Right atrium auricular region (tissue), 2 donors: ENCODE data around the gene ACTL7A. TPM values are rescaled to one million over a fixed set of nuclear protein-coding genes. Genes with fewer than 3 reads are reported as not detected.

Experiments
- DNase-seq: peaks from one replicate; pipeline ENCODE4 v3.0.0-alpha.2; 2019; ENCODE audit warnings: low spot score
- H3K27ac ChIP-seq, 2 donors: fragments of 200-600 bp; sonication (generic); 1 replicate in 1 of 2; 2 replicates in 1 of 2; pipeline ENCODE4 v1.5.1; 2016 to 2019
- H3K27me3 ChIP-seq, 2 donors: fragments of 200-600 bp; sonication (generic); one replicate each; pipeline versions ENCODE4 v1.5.1 to v1.6.0; 2017 to 2019
- H3K36me3 ChIP-seq: fragments of 200-600 bp; sonication (generic); one replicate; pipeline ENCODE4 v1.5.1; 2016
- H3K4me1 ChIP-seq, 2 donors: fragments of 200-600 bp; sonication (generic); one replicate each; pipeline versions ENCODE4 v1.5.1 to v1.6.0; 2017 to 2019
- H3K4me3 ChIP-seq, 2 donors: fragments of 200-600 bp; sonication (generic); 1 replicate in 1 of 2; 2 replicates in 1 of 2; pipeline ENCODE4 v1.5.1; 2017 to 2019; ENCODE audit warnings: mild to moderate bottlenecking in 1 of 2, moderate library complexity in 1 of 2
- H3K9me3 ChIP-seq, 2 donors: fragments of 200-600 bp; sonication (generic); one replicate each; pipeline ENCODE4 v1.5.1; 2019
- CTCF ChIP-seq, 2 donors: fragments of 200-600 bp; sonication (generic); IDR thresholded peaks; one replicate each; pipeline ENCODE4 v1.5.1; 2019; ENCODE audit warnings: antibody characterized with exemption in 2 of 2
- total RNA-seq, 2 donors: library from RNA; depleted of rRNA; stranded (reverse); fragments of >200 nt; gene quantifications; one replicate each; pipeline ENCODE4 v1.1.0, GENCODE V29; 2016

Gene ACTL7A
- total RNA-seq, 2 donors from 2014 or later: not detected

- TF ChIP-seq CTCF (IDR thresholded peaks at IDR 0.05): no peak
- H3K4me3 ChIP-seq: no peak overlapping the region
- H3K4me1 ChIP-seq: peaks cover 0 to 6% of the 10 kb centered on the region in 2 donors
- H3K9me3 ChIP-seq: no peaks in the 10 kb centered on the region
- no peak overlapping the region for H3K27ac ChIP-seq
- H3K36me3 ChIP-seq: no peaks in the 10 kb centered on the region
- H3K27me3 ChIP-seq: no peaks in the 10 kb centered on the region
- DNase-seq: no peak
Measured at GRCh38 chr9:108861464-108861863, 602 bp upstream of the ACTL7A start.

DNA sequence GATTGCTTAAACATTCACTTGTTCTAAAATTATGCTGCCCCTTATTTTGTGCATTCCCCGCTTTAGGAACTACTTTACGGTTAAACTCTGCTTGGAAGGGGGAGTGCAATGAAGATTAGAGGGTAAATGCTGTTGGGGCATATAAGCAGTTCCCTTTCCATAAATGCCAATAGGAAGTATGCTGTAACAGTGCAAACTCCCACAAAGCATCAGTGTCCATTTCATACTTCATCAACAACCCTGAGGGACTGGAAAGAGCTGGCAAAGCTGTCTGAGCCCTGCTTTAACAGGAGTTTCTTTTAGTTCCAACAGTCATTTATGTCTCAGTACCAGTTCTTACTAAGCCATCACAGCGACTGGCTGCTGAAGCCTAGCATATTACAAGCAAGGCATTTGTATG is 1.8 kb downstream of the ACTL7A start:
- Histone ChIP-seq H3K4me1 (peaks cover 0 to 6% of the 10 kb centered on the region in 2 donors), H3K36me3 (peaks cover 8% of the 10 kb centered on the region)
- no peak for TF ChIP-seq CTCF (IDR thresholded peaks at IDR 0.05)

DNA sequence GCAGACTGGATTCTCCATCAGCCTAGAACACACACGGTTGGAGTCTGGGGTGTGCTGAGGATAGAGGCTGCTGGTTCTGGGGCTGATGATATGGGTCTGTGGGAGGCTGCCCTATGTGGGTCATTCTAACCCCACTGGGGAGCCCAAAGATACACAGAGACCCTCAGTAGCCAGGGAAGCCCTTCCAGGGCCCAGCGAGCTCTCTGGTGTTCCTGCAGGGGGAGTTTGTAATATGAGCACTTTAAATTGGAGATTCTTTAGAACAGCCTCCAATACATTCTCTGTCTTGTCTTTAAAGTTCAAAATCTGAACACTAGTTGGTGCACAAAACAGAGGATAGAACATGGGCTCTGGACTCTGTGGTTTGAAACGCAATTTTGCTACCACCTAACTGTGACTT is 2.4 kb downstream of the ACTL7A start:
- H3K27me3 ChIP-seq: no peaks in the 10 kb centered on the region
- H3K9me3 ChIP-seq: no peaks in the 10 kb centered on the region
- peaks cover 0 to 6% of the 10 kb centered on the region in 2 donors for H3K4me1 ChIP-seq
- H3K36me3 ChIP-seq: peaks cover 14% of the 10 kb centered on the region
- no peak overlapping the region for H3K4me3 ChIP-seq
- no peak for TF ChIP-seq CTCF (IDR thresholded peaks at IDR 0.05)
- H3K27ac ChIP-seq: no peak overlapping the region
- DNase-seq: no peak

More for the DNA sequence above, 1.8 kb downstream of the ACTL7A start:
- Histone ChIP-seq H3K27me3 (no peaks in the 10 kb centered on the region), H3K9me3 (no peaks in the 10 kb centered on the region), H3K27ac (no peak overlapping the region), H3K4me3 (no peak overlapping the region)
- DNase-seq: no peak

DNA sequence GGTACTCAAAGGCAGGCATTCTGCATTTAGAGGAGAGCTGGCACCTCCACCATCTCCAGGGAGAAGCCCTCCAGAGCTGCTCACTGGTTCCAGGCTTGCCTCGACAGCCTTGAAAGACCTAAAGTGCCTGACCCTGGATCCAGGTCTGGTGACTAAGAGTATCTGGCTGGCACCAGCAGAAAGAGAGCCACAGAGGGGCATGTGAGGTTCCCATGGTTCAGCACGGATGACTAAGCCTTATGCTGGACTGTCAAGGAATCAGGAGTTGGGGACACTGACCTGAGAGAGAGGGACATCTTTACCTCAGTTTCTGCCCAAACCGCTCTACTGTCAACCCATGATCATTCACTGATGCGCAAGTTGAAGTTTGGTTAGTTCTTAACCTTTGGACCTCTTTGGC is 3.0 kb downstream of the ACTL7A start:
- no peak for TF ChIP-seq CTCF (IDR thresholded peaks at IDR 0.05)
- DNase-seq: no peak
- H3K9me3 ChIP-seq: no peaks in the 10 kb centered on the region
- H3K27ac ChIP-seq: no peak overlapping the region
- no peak overlapping the region for H3K4me3 ChIP-seq
- peaks cover 0 to 6% of the 10 kb centered on the region in 2 donors for H3K4me1 ChIP-seq
- peaks cover 20% of the 10 kb centered on the region for H3K36me3 ChIP-seq
- H3K27me3 ChIP-seq: no peaks in the 10 kb centered on the region

DNA sequence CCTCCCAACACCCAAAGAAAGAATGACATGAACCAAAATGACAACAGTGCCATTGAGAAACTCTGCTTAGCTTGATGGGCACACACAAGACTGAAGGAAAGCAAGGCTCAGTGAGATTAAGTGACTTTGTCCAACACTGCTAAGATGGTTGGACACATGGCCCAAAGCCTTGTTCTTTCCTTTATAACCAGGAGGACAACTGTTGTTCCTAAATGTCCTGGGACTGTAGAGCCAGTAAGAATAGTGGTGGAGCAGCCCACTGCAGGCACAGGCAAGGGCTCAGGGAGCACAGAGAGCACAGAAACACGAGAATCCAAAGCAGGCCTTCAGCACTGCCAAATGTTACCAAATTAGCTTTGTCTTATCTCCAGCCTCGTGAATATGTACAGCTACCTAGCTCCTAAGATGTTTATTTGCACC is 3.9 kb downstream of the ACTL7A start:
- no peak for DNase-seq
- Histone ChIP-seq H3K9me3 (no peaks in the 10 kb centered on the region), H3K27ac (no peak overlapping the region), H3K4me1 (peaks cover 0 to 6% of the 10 kb centered on the region in 2 donors), H3K4me3 (no peak overlapping the region), H3K27me3 (no peaks in the 10 kb centered on the region), H3K36me3 (peaks cover 29% of the 10 kb centered on the region)
- TF ChIP-seq CTCF (IDR thresholded peaks at IDR 0.05): no peak

GRCh38 chr9:108867116-108867515 is 5.0 kb downstream of the ACTL7A start:
- H3K36me3 ChIP-seq: peaks cover 37% of the 10 kb centered on the region
- H3K4me1 ChIP-seq: peaks cover 0 to 6% of the 10 kb centered on the region in 2 donors
- DNase-seq: no peak
- H3K27me3 ChIP-seq: no peaks in the 10 kb centered on the region
- TF ChIP-seq CTCF (IDR thresholded peaks at IDR 0.05): no peak
- no peak overlapping the region for H3K4me3 ChIP-seq
- H3K27ac ChIP-seq: no peak overlapping the region
- H3K9me3 ChIP-seq: no peaks in the 10 kb centered on the region
